H1 (cell line): Measurements from ENCODE around the gene PAGE1. TPM values are rescaled to one million over a fixed set of nuclear protein-coding genes. Genes with fewer than 3 reads are reported as not detected.

Experiments used
- CTCF ChIA-PET: fragments of 300-600 bp; sonication (Branson Sonifier 250); formaldehyde crosslinking; loops from one replicate; lab custom pipeline; 2021; ENCODE audit not compliant: partially characterized antibody; lab: Charles Lee
- POLR2A ChIA-PET: fragments of 300-600 bp; sonication (Branson Sonifier 250); formaldehyde crosslinking; loops from one replicate; lab custom pipeline; 2021; ENCODE audit warnings: inconsistent platforms; ENCODE audit not compliant: partially characterized antibody; lab: Charles Lee
- DNase-seq, 2 experiments: peaks; one replicate each; pipeline versions ENCODE4 v3.0.0 to v3.0.0-alpha.2; 2010 to 2022; ENCODE audit warnings: low spot score in 2 of 2, low read depth in 1 of 2, mixed read lengths in 1 of 2
- FAIRE-seq: peaks from 2 replicates; lab custom pipeline; 2011; peaks lifted over from hg19 to GRCh38; lab: Jason Lieb, UNC
- H2AFZ ChIP-seq: 2 replicates; pipeline ENCODE4 v1.8.1; 2012; ENCODE audit warnings: low read length, inconsistent platforms
- H2AK5ac ChIP-seq: 2 replicates; pipeline ENCODE4 v1.6.1; 2013; ENCODE audit warnings: low read depth, low read length
- H2BK120ac ChIP-seq: replicated peaks from 2 replicates; pipeline ENCODE3; 2013; ENCODE audit warnings: low read depth, low read length, inconsistent platforms
- H2BK12ac ChIP-seq: 2 replicates; pipeline ENCODE4 v1.6.1; 2013; ENCODE audit warnings: low read depth, low read length
- H2BK15ac ChIP-seq: 2 replicates; pipeline ENCODE4 v1.6.1; 2013; ENCODE audit warnings: low read length
- H2BK20ac ChIP-seq: 2 replicates; pipeline ENCODE4 v1.6.1; 2013; ENCODE audit warnings: low read length
- H2BK5ac ChIP-seq: 2 replicates; pipeline ENCODE4 v1.6.1; 2013; ENCODE audit warnings: low read depth, low read length
- H3K14ac ChIP-seq: 2 replicates; pipeline ENCODE4 v1.6.1; 2013; ENCODE audit warnings: inconsistent platforms; ENCODE audit not compliant: insufficient read length
- H3K18ac ChIP-seq: 2 replicates; pipeline ENCODE4 v1.6.1; 2013; ENCODE audit warnings: low read length; ENCODE audit errors: extremely low read depth
- H3K23ac ChIP-seq: 2 replicates; pipeline ENCODE4 v1.6.1; 2013; ENCODE audit warnings: inconsistent platforms; ENCODE audit not compliant: insufficient read length
- H3K23me2 ChIP-seq: 2 replicates; pipeline ENCODE4 v1.6.1; 2013; ENCODE audit warnings: low read depth, low read length
- H3K27ac ChIP-seq: 2 replicates; pipeline ENCODE4 v1.6.1; 2011; ENCODE audit warnings: low read depth, low read length, inconsistent platforms
- H3K27me3 ChIP-seq, 4 experiments: replicated peaks in 1 of 4; 1 replicate in 1 of 4; 2 replicates in 3 of 4; pipeline versions ENCODE4 v1.6.1 to v1.8.1; 2011 to 2013; ENCODE audit warnings: low read length in 3 of 4, mild to moderate bottlenecking in 3 of 4, inconsistent platforms in 2 of 4, mixed read lengths in 2 of 4, moderate library complexity in 1 of 4; ENCODE audit not compliant: control insufficient read depth in 3 of 4, insufficient read depth in 3 of 4; ENCODE audit errors: extremely low read depth in 1 of 4
- H3K36me3 ChIP-seq, 4 experiments: 2 replicates each; pipeline versions ENCODE4 v1.6.1 to v1.8.1; 2011 to 2013; ENCODE audit warnings: mild to moderate bottlenecking in 4 of 4, low read length in 3 of 4, moderate library complexity in 2 of 4, control low read depth in 1 of 4, inconsistent platforms in 1 of 4; ENCODE audit not compliant: insufficient read depth in 4 of 4, control insufficient read depth in 2 of 4
- H3K4ac ChIP-seq: replicated peaks from 2 replicates; pipeline ENCODE3; 2013; ENCODE audit warnings: low read length, low read depth, mixed read lengths, inconsistent platforms; ENCODE audit not compliant: insufficient read length
- H3K4me1 ChIP-seq, 4 experiments: replicated peaks in 1 of 4; 1 replicate in 1 of 4; 2 replicates in 3 of 4; pipeline versions ENCODE4 v1.6.1 to v1.8.1; 2011 to 2013; ENCODE audit warnings: low read length in 3 of 4, inconsistent platforms in 2 of 4, mixed read lengths in 1 of 4; ENCODE audit not compliant: insufficient read depth in 4 of 4, control insufficient read depth in 3 of 4
- H3K4me2 ChIP-seq, 2 experiments: 2 replicates each; pipeline versions ENCODE4 v1.6.1 to v1.8.1; 2011 to 2013; ENCODE audit warnings: low read depth in 2 of 2, low read length in 2 of 2, control low read depth in 1 of 2, inconsistent platforms in 1 of 2, mild to moderate bottlenecking in 1 of 2; ENCODE audit not compliant: insufficient read depth in 1 of 2
- H3K4me3 ChIP-seq, 4 experiments: fragments of 200-600, 300-600 bp in 1 of 4; sonication (generic), shearing (Covaris generic), sonication (Bioruptor Twin) in 1 of 4; 2 replicates each; pipeline versions ENCODE4 v1.5.1 to v1.8.1; 2011 to 2016; ENCODE audit warnings: low read length in 4 of 4, low read depth in 3 of 4, control low read depth in 2 of 4, inconsistent platforms in 2 of 4, mild to moderate bottlenecking in 2 of 4, mixed read lengths in 1 of 4, moderate library complexity in 1 of 4; ENCODE audit not compliant: insufficient read depth in 2 of 4; ENCODE audit errors: extremely low read depth in 1 of 4
- H3K56ac ChIP-seq: replicated peaks from 2 replicates; pipeline ENCODE3; 2013; ENCODE audit warnings: low read depth, mild to moderate bottlenecking, mixed read lengths, low read length, inconsistent platforms; ENCODE audit not compliant: insufficient read length
- H3K79me1 ChIP-seq: 2 replicates; pipeline ENCODE4 v1.6.1; 2013; ENCODE audit warnings: low read depth, low read length, control low read depth
- H3K79me2 ChIP-seq, 2 experiments: 2 replicates each; pipeline versions ENCODE4 v1.6.1 to v1.8.1; 2012 to 2013; ENCODE audit warnings: low read length in 2 of 2, mild to moderate bottlenecking in 2 of 2, inconsistent platforms in 1 of 2; ENCODE audit not compliant: insufficient read depth in 2 of 2, control insufficient read depth in 1 of 2
- H3K9ac ChIP-seq, 4 experiments: replicated peaks in 1 of 4; 1 replicate in 1 of 4; 2 replicates in 3 of 4; pipeline versions ENCODE4 v1.6.1 to v1.8.1; 2011 to 2013; ENCODE audit warnings: low read depth in 3 of 4, low read length in 3 of 4, control low read depth in 2 of 4, mild to moderate bottlenecking in 2 of 4, moderate library complexity in 2 of 4, inconsistent platforms in 1 of 4; ENCODE audit errors: extremely low read depth in 1 of 4
- H3K9me3 ChIP-seq, 2 experiments: 2 replicates each; pipeline versions ENCODE4 v1.6.1 to v1.8.1; 2012 to 2013; ENCODE audit warnings: mild to moderate bottlenecking in 2 of 2, moderate library complexity in 2 of 2, control low read depth in 1 of 2, inconsistent platforms in 1 of 2, low read depth in 1 of 2, low read length in 1 of 2, mixed read lengths in 1 of 2; ENCODE audit not compliant: insufficient read depth in 2 of 2
- H4K20me1 ChIP-seq, 2 experiments: replicated peaks in 1 of 2; 2 replicates each; pipeline versions ENCODE3 to v1.8.1; 2011 to 2013; ENCODE audit warnings: inconsistent platforms in 2 of 2, low read length in 2 of 2, mild to moderate bottlenecking in 1 of 2; ENCODE audit not compliant: insufficient read depth in 2 of 2, control insufficient read depth in 1 of 2
- H4K5ac ChIP-seq: 2 replicates; pipeline ENCODE4 v1.6.1; 2013; ENCODE audit warnings: low read length, low read depth, mixed read lengths, inconsistent platforms; ENCODE audit not compliant: insufficient read length
- H4K8ac ChIP-seq: 2 replicates; pipeline ENCODE4 v1.8.0; 2013; ENCODE audit warnings: mild to moderate bottlenecking, moderate library complexity, low read length, inconsistent platforms; ENCODE audit not compliant: insufficient read depth; ENCODE audit errors: extremely low read depth
- H4K91ac ChIP-seq: replicated peaks from 2 replicates; pipeline ENCODE3; 2013; ENCODE audit warnings: low read length, mixed read lengths, inconsistent platforms; ENCODE audit not compliant: insufficient read length
- CBX8 ChIP-seq: fragments of 300-800, 300-1000 bp; sonication (generic); IDR thresholded peaks from 2 replicates; pipeline ENCODE4 v1.7.1; 2016; ENCODE audit warnings: low read depth, low read length, borderline replicate concordance
- CREB1 ChIP-seq: IDR thresholded peaks from 2 replicates; pipeline ENCODE4 v1.6.1; 2012; ENCODE audit warnings: inconsistent platforms
- EGR1 ChIP-seq: IDR thresholded peaks from 2 replicates; pipeline ENCODE4 v1.6.1; 2011; ENCODE audit warnings: low read depth, low read length, borderline replicate concordance
- KDM5A ChIP-seq: fragments of 200-600 bp; IDR thresholded peaks from 2 replicates; pipeline ENCODE4 v1.7.1; 2012; ENCODE audit warnings: mild to moderate bottlenecking, low read length, inconsistent platforms, mixed read lengths
- RBBP5 ChIP-seq: IDR thresholded peaks from 2 replicates; pipeline ENCODE4 v1.7.1; 2012; ENCODE audit warnings: low read depth, mild to moderate bottlenecking, inconsistent platforms, low read length, moderate library complexity, borderline replicate concordance
- TCF12 ChIP-seq: IDR thresholded peaks from 2 replicates; pipeline ENCODE4 v1.6.1; 2011; ENCODE audit warnings: low read depth, mild to moderate bottlenecking, low read length
- YY1 ChIP-seq: IDR thresholded peaks from 2 replicates; pipeline ENCODE4 v1.6.1; 2011; ENCODE audit warnings: low read depth, mild to moderate bottlenecking, low read length
- WGBS, 2 experiments: shearing (Covaris generic) in 1 of 2; methylation state at CpG; one replicate each; pipeline versions ENCODE4 v1.1.6 to v1.1.7; 2013 to 2015; ENCODE audit warnings: low lambda C conversion rate in 2 of 2, mixed read lengths in 2 of 2, inconsistent platforms in 1 of 2, low coverage in 1 of 2, missing lambda C conversion rate in 1 of 2; ENCODE audit not compliant: insufficient replicate concordance in 2 of 2, insufficient coverage in 1 of 2, insufficient read length in 1 of 2; ENCODE audit errors: extremely low coverage in 1 of 2, missing lambda C conversion rate in 1 of 2; 5-methylcytosine and 5-hydroxymethylcytosine counted together
- polyA plus RNA-seq, 7 experiments: library from polyadenylated mRNA; depleted of rRNA in 3 of 7; stranded (reverse) in 5 of 7; unstranded in 2 of 7; fragments of >200 nt in 5 of 7; fragments of 200-250 nt in 2 of 7; gene quantifications; 1 replicate in 5 of 7; 2 replicates in 1 of 7; 4 replicates in 1 of 7; pipeline versions ENCODE4 v1.2.1 to v1.2.3, GENCODE V29; 2011 to 2013; ENCODE audit warnings: missing spikeins in 2 of 7, mixed read lengths in 2 of 7
- total RNA-seq: library from RNA; stranded (reverse); fragmentation: NEBNext Ultra II Directional; extraction: Animal tissue kit (Norgen Biotek cat#: 25700); gene quantifications from 2 replicates; pipeline ENCODE4 v1.2.1, GENCODE V29; 2021
- TF ChIP-seq, protein P1 (sequence below): IDR thresholded peaks from 2 replicates; pipeline ENCODE4 v1.6.1; 2012; ENCODE audit warnings: inconsistent platforms
- TF ChIP-seq, protein P2 (sequence below): IDR thresholded peaks from 2 replicates; pipeline ENCODE4 v1.6.1; 2012; ENCODE audit warnings: low read length, inconsistent platforms
- TF ChIP-seq, protein P3 (sequence below), 3 experiments: IDR thresholded peaks; 1 replicate in 2 of 3; 2 replicates in 1 of 3; pipeline versions ENCODE4 v1.5.1 to v1.6.1; 2011; ENCODE audit warnings: low read length in 3 of 3, mild to moderate bottlenecking in 3 of 3, inconsistent platforms in 2 of 3, low read depth in 1 of 3, moderate library complexity in 1 of 3; ENCODE audit not compliant: insufficient read depth in 1 of 3; ENCODE audit errors: control extremely low read depth in 1 of 3

Gene PAGE1
- total and polyA plus RNA-seq, 2 of the 8 experiments (the other 6 are each of a cell fraction or from before 2014, with no cell fraction given): not detected

DNA sequence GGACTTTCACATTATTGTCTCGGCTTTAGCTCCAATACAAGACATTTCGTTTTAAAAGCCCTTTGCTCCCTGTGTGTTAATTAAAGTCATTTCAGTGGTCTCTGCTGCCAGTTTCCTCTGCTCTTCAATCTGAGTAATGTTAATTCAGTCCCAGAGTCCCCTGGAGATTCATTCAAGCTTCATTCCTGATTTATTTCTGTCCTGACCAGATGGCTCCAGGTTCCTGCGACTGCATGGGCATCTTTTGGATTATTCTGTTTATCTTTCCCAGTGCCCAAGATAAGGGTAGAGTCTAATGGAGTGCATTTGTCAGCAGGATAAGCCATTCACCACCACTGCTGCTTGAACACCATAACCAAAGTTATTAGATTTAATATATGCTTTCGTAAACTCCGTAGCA lies 6.1 kb upstream of the PAGE1 start:
- ChIA-PET CTCF (interaction anchor here (1.3 kb wide), 1 partner anchor 217 kb away, joined by 4 read pairs; no protein-coding TSS in a partner anchor), POLR2A (no interaction called here)
- H3K9me3 ChIP-seq: no peaks in the 10 kb centered on the region
- no peak overlapping the region for H2BK120ac ChIP-seq
- H2BK5ac ChIP-seq: no peak overlapping the region
- H3K14ac ChIP-seq: no peak overlapping the region
- no peak overlapping the region for H3K56ac ChIP-seq
- no peak overlapping the region for H2BK12ac ChIP-seq
- no peaks in the 10 kb centered on the region for H3K79me1 ChIP-seq
- H2BK20ac ChIP-seq: no peak overlapping the region
- H3K4me3 ChIP-seq: no peak overlapping the region
- 93% methylated on average over 5 of the region's 5 CpGs; no CpG with 5 or more reads in 1 of the 2 experiments for WGBS, 2 experiments
- FAIRE-seq (no peak), DNase-seq (no peak)
- no peak overlapping the region for H3K4me2 ChIP-seq
- no peak overlapping the region for H3K4ac ChIP-seq
- H3K4me1 ChIP-seq: no peaks in the 10 kb centered on the region
- no peaks in the 10 kb centered on the region for H3K79me2 ChIP-seq
- no peak overlapping the region for H3K9ac ChIP-seq
- H3K36me3 ChIP-seq: no peaks in the 10 kb centered on the region
- H4K5ac ChIP-seq: no peak overlapping the region
- H2AFZ ChIP-seq: no peak overlapping the region
- H4K20me1 ChIP-seq: no peaks in the 10 kb centered on the region
- H3K23ac ChIP-seq: no peak overlapping the region
- H4K8ac ChIP-seq: no peak overlapping the region
- no peak overlapping the region for H2AK5ac ChIP-seq
- H3K23me2 ChIP-seq: no peaks in the 10 kb centered on the region
- H3K27me3 ChIP-seq: no peaks in the 10 kb centered on the region
- no peak overlapping the region for H3K27ac ChIP-seq
- H2BK15ac ChIP-seq: no peak overlapping the region
- no peak overlapping the region for H4K91ac ChIP-seq
- no peak overlapping the region for H3K18ac ChIP-seq
- no peak for TF ChIP-seq CBX8
- TF ChIP-seq, protein P1, sequence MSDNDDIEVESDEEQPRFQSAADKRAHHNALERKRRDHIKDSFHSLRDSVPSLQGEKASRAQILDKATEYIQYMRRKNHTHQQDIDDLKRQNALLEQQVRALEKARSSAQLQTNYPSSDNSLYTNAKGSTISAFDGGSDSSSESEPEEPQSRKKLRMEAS: no peak
- TF ChIP-seq TCF12: no peak
- TF ChIP-seq KDM5A: no peak
- no peak for TF ChIP-seq CREB1
- TF ChIP-seq, protein P2, sequence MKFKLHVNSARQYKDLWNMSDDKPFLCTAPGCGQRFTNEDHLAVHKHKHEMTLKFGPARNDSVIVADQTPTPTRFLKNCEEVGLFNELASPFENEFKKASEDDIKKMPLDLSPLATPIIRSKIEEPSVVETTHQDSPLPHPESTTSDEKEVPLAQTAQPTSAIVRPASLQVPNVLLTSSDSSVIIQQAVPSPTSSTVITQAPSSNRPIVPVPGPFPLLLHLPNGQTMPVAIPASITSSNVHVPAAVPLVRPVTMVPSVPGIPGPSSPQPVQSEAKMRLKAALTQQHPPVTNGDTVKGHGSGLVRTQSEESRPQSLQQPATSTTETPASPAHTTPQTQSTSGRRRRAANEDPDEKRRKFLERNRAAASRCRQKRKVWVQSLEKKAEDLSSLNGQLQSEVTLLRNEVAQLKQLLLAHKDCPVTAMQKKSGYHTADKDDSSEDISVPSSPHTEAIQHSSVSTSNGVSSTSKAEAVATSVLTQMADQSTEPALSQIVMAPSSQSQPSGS: no peak
- TF ChIP-seq EGR1: no peak
- TF ChIP-seq RBBP5: no peak
- TF ChIP-seq, protein P3, sequence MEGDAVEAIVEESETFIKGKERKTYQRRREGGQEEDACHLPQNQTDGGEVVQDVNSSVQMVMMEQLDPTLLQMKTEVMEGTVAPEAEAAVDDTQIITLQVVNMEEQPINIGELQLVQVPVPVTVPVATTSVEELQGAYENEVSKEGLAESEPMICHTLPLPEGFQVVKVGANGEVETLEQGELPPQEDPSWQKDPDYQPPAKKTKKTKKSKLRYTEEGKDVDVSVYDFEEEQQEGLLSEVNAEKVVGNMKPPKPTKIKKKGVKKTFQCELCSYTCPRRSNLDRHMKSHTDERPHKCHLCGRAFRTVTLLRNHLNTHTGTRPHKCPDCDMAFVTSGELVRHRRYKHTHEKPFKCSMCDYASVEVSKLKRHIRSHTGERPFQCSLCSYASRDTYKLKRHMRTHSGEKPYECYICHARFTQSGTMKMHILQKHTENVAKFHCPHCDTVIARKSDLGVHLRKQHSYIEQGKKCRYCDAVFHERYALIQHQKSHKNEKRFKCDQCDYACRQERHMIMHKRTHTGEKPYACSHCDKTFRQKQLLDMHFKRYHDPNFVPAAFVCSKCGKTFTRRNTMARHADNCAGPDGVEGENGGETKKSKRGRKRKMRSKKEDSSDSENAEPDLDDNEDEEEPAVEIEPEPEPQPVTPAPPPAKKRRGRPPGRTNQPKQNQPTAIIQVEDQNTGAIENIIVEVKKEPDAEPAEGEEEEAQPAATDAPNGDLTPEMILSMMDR (IDR thresholded peaks at IDR 0.05; ENCODE audit: control extremely low read depth in 1 of 3, insufficient read depth in 1 of 3, low read depth in 1 of 3, low read length in 3 of 3): no peak
- TF ChIP-seq YY1: no peak
